Endodermal cell (in vitro differentiated cells): ENCODE results near the gene LY86. TPM values are rescaled to one million over a fixed set of nuclear protein-coding genes. Genes with fewer than 3 reads are reported as not detected.
"Not testable (repeated sequence)": the region's sequence is repeated elsewhere in the genome, so short reads cannot be mapped to it uniquely, and the experiment has no call there.

Experiments used
- DNase-seq: peaks from one replicate; pipeline ENCODE4 v3.0.0-alpha.2; 2017
- H3K27ac ChIP-seq: 2 replicates; pipeline ENCODE4 v1.5.1; 2013; ENCODE audit warnings: mild to moderate bottlenecking, low read depth, low read length, moderate library complexity
- H3K27me3 ChIP-seq: 2 replicates; pipeline ENCODE4 v1.6.1; 2013; ENCODE audit warnings: mild to moderate bottlenecking, low read length, moderate library complexity; ENCODE audit not compliant: insufficient read depth, control insufficient read depth, poor library complexity, severe bottlenecking
- H3K36me3 ChIP-seq: 2 replicates; pipeline ENCODE4 v1.7.0; 2013; ENCODE audit warnings: mild to moderate bottlenecking, low read length, moderate library complexity; ENCODE audit not compliant: control insufficient read depth, insufficient read depth
- H3K4me1 ChIP-seq: one replicate; pipeline ENCODE4 v1.7.0; 2013; ENCODE audit warnings: low read length; ENCODE audit not compliant: control insufficient read depth, insufficient read depth
- H3K4me3 ChIP-seq: 2 replicates; pipeline ENCODE4 v1.5.1; 2013; ENCODE audit warnings: mild to moderate bottlenecking, low read length, moderate library complexity
- H3K9ac ChIP-seq: 2 replicates; pipeline ENCODE4 v1.6.1; 2013; ENCODE audit warnings: mild to moderate bottlenecking, low read length, moderate library complexity; ENCODE audit not compliant: poor library complexity, severe bottlenecking; ENCODE audit errors: extremely low read depth
- H3K9me3 ChIP-seq: 2 replicates; pipeline ENCODE4 v1.6.1; 2013; ENCODE audit warnings: mild to moderate bottlenecking, low read length, moderate library complexity; ENCODE audit not compliant: control insufficient read depth
- H3K27ac Mint-ChIP-seq: 2 replicates; pipeline ENCODE4 v1.8.0; 2020; ENCODE audit warnings: mixed read lengths
- H3K27me3 Mint-ChIP-seq: 2 replicates; pipeline ENCODE4 v1.8.0; 2021; ENCODE audit warnings: mild to moderate bottlenecking, mixed read lengths; ENCODE audit not compliant: insufficient read depth
- H3K36me3 Mint-ChIP-seq: 2 replicates; pipeline ENCODE4 v1.8.0; 2020; ENCODE audit warnings: low read depth, mixed read lengths
- H3K4me1 Mint-ChIP-seq: 2 replicates; pipeline ENCODE4 v1.8.0; 2020; ENCODE audit warnings: mixed read lengths
- H3K4me3 Mint-ChIP-seq: 2 replicates; pipeline ENCODE4 v1.8.0; 2020; ENCODE audit warnings: mild to moderate bottlenecking, moderate library complexity, mixed read lengths
- H3K9me3 Mint-ChIP-seq: 2 replicates; pipeline ENCODE4 v1.8.0; 2020; ENCODE audit warnings: mild to moderate bottlenecking, mixed read lengths
- CTCF ChIP-seq: fragments of 200-600 bp; sonication (generic); conservative IDR thresholded peaks from 2 replicates; pipeline ENCODE4 v1.5.0; 2021; ENCODE audit warnings: antibody characterized with exemption, mild to moderate bottlenecking
- WGBS, 2 experiments: methylation state at CpG; one replicate each; pipeline versions ENCODE4 v1.1.5 to v1.1.7; 2013; ENCODE audit warnings: missing lambda C conversion rate in 2 of 2, mixed read lengths in 1 of 2; ENCODE audit not compliant: insufficient coverage in 1 of 2, insufficient read length in 1 of 2; 5-methylcytosine and 5-hydroxymethylcytosine counted together
- total RNA-seq, 2 donors: library from RNA; stranded (reverse); fragmentation: NEBNext Ultra II Directional in 1 of 2; extraction: Animal tissue kit (Norgen Biotek cat#: 25700) in 1 of 2; gene quantifications; 2 replicates in 1 of 2; 3 replicates in 1 of 2; pipeline ENCODE4 v1.2.1, GENCODE V29; 2021

Gene LY86
- total RNA-seq, 2 donors from 2014 or later, result not detected

GRCh38 chr6:6665555-6666243 is 77.2 kb downstream of the LY86 start:
- peaks cover 4% of the 10 kb centered on the region for H3K4me1 Mint-ChIP-seq
- WGBS, 2 experiments, result 60 to 76% methylated on average over 8 to 11 of the region's 11 CpGs
- no peaks in the 10 kb centered on the region for H3K36me3 Mint-ChIP-seq
- Histone ChIP-seq H3K27ac (no peak overlapping the region), H3K36me3 (no peaks in the 10 kb centered on the region), H3K4me3 (no peak overlapping the region), H3K9me3 (no peaks in the 10 kb centered on the region), H3K4me1 (no peaks in the 10 kb centered on the region), H3K27me3 (no peaks in the 10 kb centered on the region), H3K9ac (no peak overlapping the region)
- no peak for DNase-seq
- H3K9me3 Mint-ChIP-seq, result no peaks in the 10 kb centered on the region
- H3K27me3 Mint-ChIP-seq, result peaks cover 17% of the 10 kb centered on the region
- H3K27ac Mint-ChIP-seq, result no peak overlapping the region
- TF ChIP-seq CTCF, result no peak
- H3K4me3 Mint-ChIP-seq, result no peak overlapping the region

DNA sequence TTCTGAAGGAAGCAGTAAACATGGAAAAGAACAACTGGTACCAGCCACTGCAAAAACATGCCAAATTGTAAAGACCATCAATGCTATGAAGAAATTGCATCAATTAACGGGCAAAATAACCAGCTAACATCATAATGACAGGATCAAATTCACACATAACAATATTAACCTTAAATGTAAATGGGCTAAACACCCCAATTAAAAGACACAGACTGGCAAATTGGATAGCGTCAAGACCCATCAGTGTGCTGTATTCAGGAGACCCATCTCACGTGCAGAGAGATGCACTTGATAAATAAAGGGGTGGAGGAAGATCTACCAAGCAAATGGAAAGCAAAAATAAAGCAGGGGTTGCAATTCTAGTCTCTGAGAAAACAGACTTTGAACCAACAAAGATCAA is 81.6 kb downstream of the LY86 start:
- H3K9me3 Mint-ChIP-seq, H3K36me3 Mint-ChIP-seq, H3K4me1 Mint-ChIP-seq, H3K4me1 ChIP-seq, H3K4me3 ChIP-seq, H3K36me3 ChIP-seq, H3K27me3 ChIP-seq, H3K4me3 Mint-ChIP-seq, H3K27ac Mint-ChIP-seq, DNase-seq, H3K9ac ChIP-seq, H3K27ac ChIP-seq, H3K9me3 ChIP-seq: not testable (repeated sequence)
- WGBS, 2 experiments, result 92% methylated on average over 3 of the region's 3 CpGs; no CpG with 5 or more reads in 1 of the 2 experiments
- peaks cover 24% of the 10 kb centered on the region for H3K27me3 Mint-ChIP-seq

DNA sequence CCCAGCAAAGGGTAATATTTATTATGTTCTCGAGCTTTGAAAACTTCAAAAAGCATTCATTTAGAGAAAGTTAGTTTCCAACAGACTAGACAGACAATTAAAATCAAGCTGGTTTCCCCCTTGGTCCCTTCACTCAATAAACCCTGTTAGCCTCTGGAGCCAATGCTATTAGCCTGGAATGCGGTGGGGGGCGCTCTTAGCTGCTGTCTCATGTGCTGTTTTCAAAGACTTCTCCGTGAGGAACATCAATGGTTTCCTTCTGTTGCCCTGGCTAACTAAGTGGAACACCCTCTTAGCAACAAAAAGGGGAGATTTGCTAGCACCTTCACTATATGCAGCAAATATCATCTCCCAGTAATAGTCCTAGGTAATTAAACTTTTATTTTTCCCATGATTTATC is 86.4 kb downstream of the LY86 start:
- Mint-ChIP-seq H3K4me1 (peaks cover 25% of the 10 kb centered on the region), H3K27me3 (peaks cover 23% of the 10 kb centered on the region), H3K36me3 (no peaks in the 10 kb centered on the region), H3K9me3 (no peaks in the 10 kb centered on the region), H3K4me3 (no peak overlapping the region), H3K27ac (no peak overlapping the region)
- Histone ChIP-seq H3K9me3 (no peaks in the 10 kb centered on the region), H3K36me3 (no peaks in the 10 kb centered on the region), H3K27ac (no peak overlapping the region), H3K4me1 (peaks cover 10% of the 10 kb centered on the region), H3K4me3 (no peak overlapping the region), H3K27me3 (peaks cover 9% of the 10 kb centered on the region), H3K9ac (no peak overlapping the region)
- peak; percentile 81 for TF ChIP-seq CTCF
- peak; percentile 84 for DNase-seq
- WGBS, 2 experiments, result 31 to 41% methylated on average over 3 to 4 of the region's 4 CpGs
